ENCODE results near the gene DERL3. TPM values are rescaled to one million over a fixed set of nuclear protein-coding genes. Genes with fewer than 3 reads are reported as not detected.
A peak's percentile ranks its signal among the peaks of the same experiment; 100 is the strongest.

DERL3 gene
- polyA plus RNA-seq, 1 donor (not counting 4 experiments of a cell fraction or from before 2014, with no cell fraction given), result 0.05 TPM

- Histone ChIP-seq H3K27ac (ENCODE audit: control insufficient read depth, insufficient read depth, low read length) (no peak overlapping the region), H3K9me1 (ENCODE audit: control insufficient read depth, extremely low read depth, insufficient read depth, low read length) (no peaks in the 10 kb centered on the region), H3K36me3 (ENCODE audit: control insufficient read depth in 2 of 2, extremely low read depth in 1 of 2, insufficient read depth in 2 of 2, low read length in 2 of 2) (no peaks in the 10 kb centered on the region), H3K4me1 (ENCODE audit: control insufficient read depth, extremely low read depth, insufficient read depth, low read length) (peaks cover 10% of the 10 kb centered on the region), H3K4me3 (ENCODE audit: control insufficient read depth in 2 of 3, extremely low read depth in 1 of 3, insufficient read depth in 2 of 3, low read depth in 1 of 3, low read length in 3 of 3) (peak overlapping the region; percentile 56 to 84 (median 68)), H3K9me3 (ENCODE audit: control insufficient read depth, low read depth, low read length) (no peaks in the 10 kb centered on the region), H2AFZ (ENCODE audit: control insufficient read depth, low read length) (peak overlapping the region; percentile 74), H4K20me1 (ENCODE audit: control insufficient read depth, extremely low read depth, insufficient read depth, low read length) (no peaks in the 10 kb centered on the region), H3K27me3 (ENCODE audit: control insufficient read depth, extremely low read depth, insufficient read depth, low read length) (no peaks in the 10 kb centered on the region), H3K4me2 (ENCODE audit: control insufficient read depth, extremely low read depth, insufficient read depth, low read depth, low read length) (peak overlapping the region; percentile 98), H3K9ac (ENCODE audit: control insufficient read depth, extremely low read depth, insufficient read depth, low read length) (peak overlapping the region; percentile 49), H3K79me2 (ENCODE audit: control insufficient read depth, insufficient read depth, low read length) (no peaks in the 10 kb centered on the region)
- FAIRE-seq, result no peak
- DNase-seq (ENCODE audit: low read depth, low spot score), result no peak
- dilution Hi-C loops (cut with MboI; ENCODE audit: extremely low pct_ligation_motif_present, low sequenced_read_pairs), result no loop called here
- TF ChIP-seq, protein P1, sequence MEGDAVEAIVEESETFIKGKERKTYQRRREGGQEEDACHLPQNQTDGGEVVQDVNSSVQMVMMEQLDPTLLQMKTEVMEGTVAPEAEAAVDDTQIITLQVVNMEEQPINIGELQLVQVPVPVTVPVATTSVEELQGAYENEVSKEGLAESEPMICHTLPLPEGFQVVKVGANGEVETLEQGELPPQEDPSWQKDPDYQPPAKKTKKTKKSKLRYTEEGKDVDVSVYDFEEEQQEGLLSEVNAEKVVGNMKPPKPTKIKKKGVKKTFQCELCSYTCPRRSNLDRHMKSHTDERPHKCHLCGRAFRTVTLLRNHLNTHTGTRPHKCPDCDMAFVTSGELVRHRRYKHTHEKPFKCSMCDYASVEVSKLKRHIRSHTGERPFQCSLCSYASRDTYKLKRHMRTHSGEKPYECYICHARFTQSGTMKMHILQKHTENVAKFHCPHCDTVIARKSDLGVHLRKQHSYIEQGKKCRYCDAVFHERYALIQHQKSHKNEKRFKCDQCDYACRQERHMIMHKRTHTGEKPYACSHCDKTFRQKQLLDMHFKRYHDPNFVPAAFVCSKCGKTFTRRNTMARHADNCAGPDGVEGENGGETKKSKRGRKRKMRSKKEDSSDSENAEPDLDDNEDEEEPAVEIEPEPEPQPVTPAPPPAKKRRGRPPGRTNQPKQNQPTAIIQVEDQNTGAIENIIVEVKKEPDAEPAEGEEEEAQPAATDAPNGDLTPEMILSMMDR (optimal IDR thresholded peaks at IDR 0.05 in 1 of 3, IDR thresholded peaks at IDR 0.05 in 1 of 3, conservative IDR thresholded peaks at IDR 0.05 in 1 of 3; ENCODE audit: extremely low read depth in 1 of 3, insufficient read depth in 2 of 3, low read length in 3 of 3), result no peak
- TF ChIP-seq EZH2 (IDR thresholded peaks at IDR 0.05; ENCODE audit: low read length), result no peak
Observed at GRCh38 chr22:23858484-23858815, 19.6 kb upstream of the DERL3 start.

GRCh38 chr22:23857606-23858483, 19.0 kb upstream of the DERL3 start, which contains the start of gene SLC2A11:
Gene SLC2A11, plus strand, starts transcription at chr22:23857875. Its CDS starts 125 bp downstream, at chr22:23858000.
- Histone ChIP-seq H3K4me2 (ENCODE audit: control insufficient read depth, extremely low read depth, insufficient read depth, low read depth, low read length) (peak within 1 kb of the TSS; percentile 98), H3K27me3 (ENCODE audit: control insufficient read depth, extremely low read depth, insufficient read depth, low read length) (no peaks in the 10 kb centered on the region), H3K27ac (ENCODE audit: control insufficient read depth, insufficient read depth, low read length) (no peak within 1 kb of the TSS), H3K9me3 (ENCODE audit: control insufficient read depth, low read depth, low read length) (no peaks in the 10 kb centered on the region), H3K9ac (ENCODE audit: control insufficient read depth, extremely low read depth, insufficient read depth, low read length) (peak within 1 kb of the TSS; percentile 65), H3K36me3 (ENCODE audit: control insufficient read depth in 2 of 2, extremely low read depth in 1 of 2, insufficient read depth in 2 of 2, low read length in 2 of 2) (no peaks in the 10 kb centered on the region), H3K4me3 (ENCODE audit: control insufficient read depth in 2 of 3, extremely low read depth in 1 of 3, insufficient read depth in 2 of 3, low read depth in 1 of 3, low read length in 3 of 3) (peak within 1 kb of the TSS; percentile 56 to 84 (median 68)), H2AFZ (ENCODE audit: control insufficient read depth, low read length) (peak within 1 kb of the TSS; percentile 93), H3K9me1 (ENCODE audit: control insufficient read depth, extremely low read depth, insufficient read depth, low read length) (no peaks in the 10 kb centered on the region), H3K79me2 (ENCODE audit: control insufficient read depth, insufficient read depth, low read length) (no peaks in the 10 kb centered on the region), H4K20me1 (ENCODE audit: control insufficient read depth, extremely low read depth, insufficient read depth, low read length) (no peaks in the 10 kb centered on the region), H3K4me1 (ENCODE audit: control insufficient read depth, extremely low read depth, insufficient read depth, low read length) (peaks cover 10% of the 10 kb centered on the region)
- dilution Hi-C loops (cut with MboI; ENCODE audit: extremely low pct_ligation_motif_present, low sequenced_read_pairs), result no loop called here
- DNase-seq (ENCODE audit: low read depth, low spot score), result peak; percentile 72
- peak; percentile 80 for FAIRE-seq
- TF ChIP-seq EZH2 (IDR thresholded peaks at IDR 0.05; ENCODE audit: low read length), result no peak
- TF ChIP-seq, protein P1 (optimal IDR thresholded peaks at IDR 0.05 in 1 of 3, IDR thresholded peaks at IDR 0.05 in 1 of 3, conservative IDR thresholded peaks at IDR 0.05 in 1 of 3; ENCODE audit: extremely low read depth in 1 of 3, insufficient read depth in 2 of 3, low read length in 3 of 3), result peak in 2 of 3 experiments; percentile 18 to 22
